Lower leg skin (tissue), 3 donors: ENCODE results near the gene PLXNC1.

Experiments used
- CTCF ChIP-seq, 3 donors: fragments of 450-650 bp; IDR thresholded peaks; one replicate each; pipeline ENCODE4 v1.5.1; 2016; ENCODE audit warnings: antibody characterized with exemption in 3 of 3, mild to moderate bottlenecking in 3 of 3, moderate library complexity in 2 of 3
- POLR2A ChIP-seq, 2 donors: fragments of 450-650 bp; IDR thresholded peaks; one replicate each; pipeline ENCODE4 v1.6.1; 2016 to 2017; ENCODE audit warnings: antibody characterized with exemption in 2 of 2, mild to moderate bottlenecking in 1 of 2, moderate library complexity in 1 of 2

- no peak for TF ChIP-seq POLR2A (IDR thresholded peaks at IDR 0.05)
- TF ChIP-seq CTCF (IDR thresholded peaks at IDR 0.05), result no peak
Measured at GRCh38 chr12:94172031-94172430, 23.7 kb downstream of the PLXNC1 start.
